Choroid plexus epithelial cell (primary cell): ENCODE results near the gene TSPEAR.
"Not testable (repeated sequence)": the region's sequence is repeated elsewhere in the genome, so short reads cannot be mapped to it uniquely, and the experiment has no call there.

ENCODE experiments used
- DNase-seq: peaks from one replicate; pipeline ENCODE4 v3.0.0-alpha.2; 2010; ENCODE audit warnings: low read depth
- H3K4me3 ChIP-seq: 2 replicates; pipeline ENCODE4 v1.5.1; 2011; ENCODE audit warnings: low read depth, mild to moderate bottlenecking, control low read depth, low read length, moderate library complexity
- TF ChIP-seq, protein P1 (sequence below): conservative IDR thresholded peaks from 2 replicates; pipeline ENCODE4 v1.5.1; 2011; ENCODE audit warnings: low read depth, mild to moderate bottlenecking, control low read depth, inconsistent platforms, low read length, moderate library complexity

Gene TSPEAR

DNA sequence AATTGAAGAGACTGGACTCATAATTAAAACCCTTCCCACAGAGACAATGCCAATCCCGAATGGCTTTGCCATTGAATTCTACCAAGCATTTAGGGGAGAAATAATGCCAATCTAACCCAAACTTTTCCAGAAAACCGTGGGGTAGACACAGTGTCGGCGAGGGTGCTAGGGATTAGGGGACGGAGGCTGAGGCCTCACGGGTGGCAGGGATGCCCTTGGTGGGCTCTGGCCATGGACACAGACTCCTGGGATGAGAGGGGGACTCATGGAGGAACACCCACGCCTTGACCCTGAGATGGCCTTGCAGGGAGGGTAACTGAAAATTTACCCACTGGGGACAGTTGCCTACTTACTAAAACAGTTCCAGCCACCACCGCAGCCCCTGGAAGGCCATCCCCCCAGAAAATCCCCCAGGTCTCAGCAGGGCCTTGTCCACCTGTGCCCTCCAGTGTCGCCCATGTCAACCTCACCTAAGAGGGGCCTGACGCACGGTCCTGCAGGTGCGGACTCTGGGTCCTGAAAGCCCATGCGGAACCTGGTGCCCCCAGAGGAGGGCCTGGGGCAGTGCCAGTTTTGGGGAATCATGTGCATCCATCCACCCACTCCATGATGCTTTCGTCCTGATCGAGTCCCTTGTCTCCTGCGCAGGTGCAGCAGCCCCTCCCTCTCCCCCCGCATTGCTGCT, 132.9 kb downstream of the TSPEAR start:
- TF ChIP-seq, protein P1, sequence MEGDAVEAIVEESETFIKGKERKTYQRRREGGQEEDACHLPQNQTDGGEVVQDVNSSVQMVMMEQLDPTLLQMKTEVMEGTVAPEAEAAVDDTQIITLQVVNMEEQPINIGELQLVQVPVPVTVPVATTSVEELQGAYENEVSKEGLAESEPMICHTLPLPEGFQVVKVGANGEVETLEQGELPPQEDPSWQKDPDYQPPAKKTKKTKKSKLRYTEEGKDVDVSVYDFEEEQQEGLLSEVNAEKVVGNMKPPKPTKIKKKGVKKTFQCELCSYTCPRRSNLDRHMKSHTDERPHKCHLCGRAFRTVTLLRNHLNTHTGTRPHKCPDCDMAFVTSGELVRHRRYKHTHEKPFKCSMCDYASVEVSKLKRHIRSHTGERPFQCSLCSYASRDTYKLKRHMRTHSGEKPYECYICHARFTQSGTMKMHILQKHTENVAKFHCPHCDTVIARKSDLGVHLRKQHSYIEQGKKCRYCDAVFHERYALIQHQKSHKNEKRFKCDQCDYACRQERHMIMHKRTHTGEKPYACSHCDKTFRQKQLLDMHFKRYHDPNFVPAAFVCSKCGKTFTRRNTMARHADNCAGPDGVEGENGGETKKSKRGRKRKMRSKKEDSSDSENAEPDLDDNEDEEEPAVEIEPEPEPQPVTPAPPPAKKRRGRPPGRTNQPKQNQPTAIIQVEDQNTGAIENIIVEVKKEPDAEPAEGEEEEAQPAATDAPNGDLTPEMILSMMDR = no peak
- DNase-seq = no peak
- no peak overlapping the region for H3K4me3 ChIP-seq

DNA sequence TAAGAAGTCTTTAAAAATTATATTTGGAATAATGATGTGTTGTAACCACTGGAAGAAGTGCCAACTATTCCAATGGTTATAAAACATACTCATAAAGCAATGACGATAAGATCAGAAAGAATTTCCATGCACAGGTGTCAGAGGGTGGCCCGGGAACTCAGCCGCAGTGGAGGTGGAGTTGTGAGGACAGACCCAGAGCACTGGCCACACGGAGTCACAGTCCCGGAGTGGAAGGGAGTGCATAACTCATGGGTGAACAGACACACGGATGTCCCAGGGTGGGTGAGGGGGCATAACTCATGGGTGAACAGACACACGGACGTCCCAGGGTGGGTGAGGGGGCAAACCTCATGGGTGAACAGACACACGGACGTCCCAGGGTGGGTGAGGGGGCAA, 135.3 kb downstream of the TSPEAR start:
- H3K4me3 ChIP-seq = no peak overlapping the region
- DNase-seq = no peak
- TF ChIP-seq, protein P1 = no peak

DNA sequence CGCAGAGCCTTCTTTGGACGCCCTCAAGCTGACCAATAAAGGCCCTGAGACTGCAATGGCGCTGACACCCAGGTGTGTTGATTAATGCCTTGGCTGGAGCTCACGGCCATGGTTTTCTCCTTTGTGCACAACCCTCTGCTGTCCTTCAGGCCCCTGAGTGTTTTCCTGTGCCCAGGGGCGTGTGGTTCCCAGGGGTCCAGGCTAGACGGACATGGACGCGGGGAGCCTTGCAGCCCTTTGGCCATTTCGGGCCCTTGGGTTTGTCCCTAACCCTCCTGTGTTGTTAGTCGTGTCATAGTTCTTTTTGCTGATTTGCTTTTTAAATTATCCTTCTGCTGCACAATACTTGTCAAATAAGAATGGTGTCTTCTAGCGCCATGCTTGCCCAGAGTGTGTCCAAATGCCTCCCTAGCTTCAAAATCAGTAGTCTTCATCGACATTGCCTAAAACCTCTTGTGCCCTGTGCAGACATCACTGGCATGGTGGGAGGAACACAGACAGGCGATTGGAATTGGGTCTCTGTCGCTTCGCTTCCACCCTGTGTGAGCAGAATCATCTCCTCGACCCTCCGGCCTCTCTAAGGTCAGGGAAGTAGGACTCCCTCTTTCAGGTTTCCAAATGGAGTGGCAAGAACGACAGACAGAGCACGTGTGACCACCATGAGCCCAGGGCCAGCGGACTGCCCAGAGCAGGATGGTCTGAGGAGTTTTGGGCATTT, 135.9 kb downstream of the TSPEAR start:
- H3K4me3 ChIP-seq = no peak overlapping the region
- TF ChIP-seq, protein P1 = no peak
- no peak for DNase-seq

DNA sequence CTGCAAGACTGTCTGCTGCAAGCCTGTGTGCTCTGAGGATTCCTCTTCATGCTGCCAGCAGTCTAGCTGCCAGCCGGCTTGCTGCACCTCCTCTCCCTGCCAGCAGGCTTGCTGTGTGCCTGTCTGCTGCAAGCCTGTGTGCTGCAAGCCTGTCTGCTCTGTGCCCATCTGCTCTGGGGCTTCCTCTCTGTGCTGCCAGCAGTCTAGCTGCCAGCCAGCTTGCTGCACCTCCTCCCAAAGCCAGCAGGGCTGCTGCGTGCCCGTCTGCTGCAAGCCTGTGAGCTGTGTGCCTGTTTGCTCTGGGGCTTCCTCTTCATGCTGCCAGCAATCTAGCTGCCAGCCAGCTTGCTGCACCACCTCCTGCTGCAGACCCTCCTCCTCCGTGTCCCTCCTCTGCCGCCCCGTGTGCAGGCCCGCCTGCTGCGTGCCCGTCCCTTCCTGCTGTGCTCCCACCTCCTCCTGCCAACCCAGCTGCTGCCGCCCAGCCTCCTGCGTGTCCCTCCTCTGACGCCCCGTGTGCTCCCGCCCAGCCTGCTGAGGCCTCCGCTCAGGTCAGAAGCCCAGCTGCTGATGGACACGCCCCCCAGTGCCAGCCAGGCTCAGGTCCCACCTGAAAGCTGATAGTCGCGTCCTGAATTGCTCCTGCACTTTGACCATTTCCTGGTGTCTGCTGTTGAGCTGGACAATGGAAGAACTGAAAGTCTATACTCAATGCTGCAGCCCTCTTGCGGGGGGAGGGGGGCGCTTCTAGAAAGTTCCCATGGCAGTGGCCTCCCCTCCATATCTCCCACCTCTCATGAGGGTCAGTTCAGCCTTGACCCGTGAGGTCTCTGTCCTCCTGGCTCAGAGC, 136.7 kb downstream of the TSPEAR start:
- H3K4me3 ChIP-seq = no peak overlapping the region
- DNase-seq = no peak
- TF ChIP-seq, protein P1 = no peak

DNA sequence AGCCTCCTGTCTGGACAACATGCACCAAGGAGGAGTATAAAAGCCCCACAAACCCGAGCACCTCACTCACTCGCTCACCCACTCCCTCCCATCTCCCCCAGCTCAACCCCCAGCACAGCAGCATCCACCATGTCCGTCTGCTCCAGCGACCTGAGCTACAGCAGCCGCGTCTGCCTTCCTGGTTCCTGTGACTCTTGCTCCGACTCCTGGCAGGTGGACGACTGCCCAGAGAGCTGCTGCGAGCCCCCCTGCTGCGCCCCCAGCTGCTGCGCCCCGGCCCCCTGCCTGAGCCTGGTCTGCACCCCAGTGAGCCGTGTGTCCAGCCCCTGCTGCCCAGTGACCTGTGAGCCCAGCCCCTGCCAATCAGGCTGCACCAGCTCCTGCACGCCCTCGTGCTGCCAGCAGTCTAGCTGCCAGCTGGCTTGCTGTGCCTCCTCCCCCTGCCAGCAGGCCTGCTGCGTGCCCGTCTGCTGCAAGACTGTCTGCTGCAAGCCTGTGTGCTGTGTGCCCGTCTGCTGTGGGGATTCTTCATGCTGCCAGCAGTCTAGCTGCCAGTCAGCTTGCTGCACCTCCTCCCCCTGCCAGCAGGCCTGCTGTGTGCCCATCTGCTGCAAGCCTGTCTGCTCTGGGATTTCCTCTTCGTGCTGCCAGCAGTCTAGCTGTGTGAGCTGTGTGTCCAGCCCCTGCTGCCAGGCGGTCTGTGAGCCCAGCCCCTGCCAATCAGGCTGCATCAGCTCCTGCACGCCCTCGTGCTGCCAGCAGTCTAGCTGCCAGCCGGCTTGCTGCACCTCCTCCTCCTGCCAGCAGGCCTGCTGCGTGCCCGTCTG, 137.5 kb downstream of the TSPEAR start, which contains the start of gene KRTAP10-4:
Gene KRTAP10-4, plus strand, starts transcription at position 100 of the 827 bp plus-strand sequence. Its CDS starts 30 bp downstream, at position 130.
- not testable (repeated sequence) for H3K4me3 ChIP-seq, DNase-seq

DNA sequence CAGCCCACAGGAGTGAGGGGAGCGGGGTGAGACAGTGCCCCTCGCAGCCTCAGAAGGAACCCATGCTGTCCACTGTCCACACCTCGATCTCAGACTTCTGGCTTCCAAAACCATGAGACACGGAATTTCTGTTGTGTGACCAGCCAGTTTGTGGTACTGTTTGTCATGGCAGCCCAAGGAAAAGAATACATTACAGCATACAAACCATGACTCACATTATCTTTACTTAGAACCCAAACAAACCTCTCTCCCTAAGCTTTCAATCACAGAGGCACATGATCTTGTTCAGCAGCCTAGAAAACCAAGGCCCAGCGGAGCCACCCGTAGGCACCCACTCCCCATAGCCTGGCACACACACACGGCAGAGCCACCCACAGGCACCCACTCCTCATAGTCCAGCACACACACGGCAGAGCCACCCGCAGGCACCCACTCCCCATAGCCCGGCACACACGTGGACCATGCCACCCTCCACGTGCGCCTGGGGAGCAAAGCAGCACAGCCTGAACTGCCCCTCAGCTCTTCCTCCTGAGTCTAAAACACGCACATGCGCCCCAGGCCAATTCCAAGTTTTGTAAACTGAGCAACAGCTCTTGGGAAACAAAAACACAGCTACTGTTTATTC, 138.3 kb downstream of the TSPEAR start:
- H3K4me3 ChIP-seq = no peak overlapping the region
- TF ChIP-seq, protein P1 = no peak
- no peak for DNase-seq
